ENCODE data around the gene ARL10.

- TF ChIP-seq CTCF (IDR thresholded peaks at IDR 0.05; ENCODE audit: low read depth, low read length, poor library complexity, severe bottlenecking), result no peak
- no peak for TF ChIP-seq EZH2phosphoT487 (IDR thresholded peaks at IDR 0.05; ENCODE audit: borderline replicate concordance, low read length)
Measured at GRCh38 chr5:176350416-176350815, 14.9 kb upstream of the ARL10 start.

Data from DOHH2 (cell line).